ENCODE data around the gene RBM23. TPM values are rescaled to one million over a fixed set of nuclear protein-coding genes. Genes with fewer than 3 reads are reported as not detected.

RBM23 gene
- total and polyA plus RNA-seq, 4 donors, result 27.7 to 104 (median 71.7) TPM

DNA sequence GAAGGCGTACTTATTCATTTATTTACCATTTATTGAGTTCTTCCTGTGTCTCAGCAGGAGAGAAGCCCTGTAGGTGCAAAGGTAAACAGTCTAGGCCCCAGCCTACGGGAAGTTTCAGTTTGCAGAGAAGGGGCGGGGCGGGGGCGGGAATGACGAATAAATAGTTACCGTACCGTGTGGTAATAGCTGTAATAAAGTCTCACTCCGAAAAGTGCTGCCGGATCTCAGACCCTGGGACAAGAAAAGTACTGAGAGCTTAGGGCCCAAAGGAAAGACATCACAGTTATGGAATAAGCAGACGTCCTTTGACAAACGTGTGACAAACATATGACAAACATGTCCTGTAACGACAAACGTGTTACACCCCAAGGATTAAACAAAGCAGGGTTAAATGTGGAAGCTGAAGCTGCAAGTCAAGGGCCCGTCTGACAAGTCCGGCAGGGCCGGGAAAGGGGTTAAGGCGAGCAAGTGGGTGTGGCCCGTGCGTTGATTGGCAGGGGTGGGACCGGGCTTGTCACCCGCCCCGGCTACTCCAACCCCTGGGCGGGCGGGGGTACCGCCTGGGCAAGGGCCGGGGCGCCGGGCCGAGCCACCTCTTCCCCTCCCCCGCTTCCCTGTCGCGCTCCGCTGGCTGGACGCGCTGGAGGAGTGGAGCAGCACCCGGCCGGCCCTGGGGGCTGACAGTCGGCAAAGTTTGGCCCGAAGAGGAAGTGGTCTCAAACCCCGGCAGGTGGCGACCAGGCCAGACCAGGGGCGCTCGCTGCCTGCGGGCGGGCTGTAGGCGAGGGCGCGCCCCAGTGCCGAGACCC lies 47.5 kb downstream of the RBM23 start, which contains the start of gene LRP10:
TSS of gene LRP10 (plus strand) at position 517 of the 809 bp plus-strand sequence. CDS start 564 bp downstream, outside the sequence.
- DNase-seq (peak; percentile 92 to 95 (median 93)), ATAC-seq (ENCODE audit: insufficient read depth, low FRiP score) (peak; percentile 94)
- Histone ChIP-seq H3K9ac (ENCODE audit: insufficient read depth in 1 of 2, low read length in 2 of 2) (peak within 1 kb of the TSS; percentile 68 to 90), H3K4me3 (peak within 1 kb of the TSS; percentile 92), H3K27me3 (ENCODE audit: control insufficient read depth in 3 of 3, insufficient read depth in 3 of 3, low read length in 2 of 3) (no peaks in the 10 kb centered on the region), H3K36me3 (ENCODE audit: control insufficient read depth in 4 of 4, insufficient read depth in 4 of 4, low read length in 4 of 4) (peaks cover 0 to 24% (median 20%) of the 10 kb centered on the region in 4 donors), H3K9me3 (ENCODE audit: control insufficient read depth in 4 of 4, insufficient read depth in 3 of 4, low read length in 3 of 4) (no peaks in the 10 kb centered on the region), H3K27ac (ENCODE audit: low read depth in 1 of 2, low read length in 1 of 2) (peak within 1 kb of the TSS; percentile 97 to 99), H3K4me1 (ENCODE audit: control insufficient read depth in 5 of 5, insufficient read depth in 5 of 5, low read length in 5 of 5) (peaks cover 0 to 11% (median 9%) of the 10 kb centered on the region in 5 donors)
- WGBS, 2 donors, result 0% methylated on average over 41 to 50 of the region's 50 CpGs
- no peak for TF ChIP-seq CTCF (IDR thresholded peaks at IDR 0.05; ENCODE audit: control extremely low read depth, extremely low read depth)

DNA sequence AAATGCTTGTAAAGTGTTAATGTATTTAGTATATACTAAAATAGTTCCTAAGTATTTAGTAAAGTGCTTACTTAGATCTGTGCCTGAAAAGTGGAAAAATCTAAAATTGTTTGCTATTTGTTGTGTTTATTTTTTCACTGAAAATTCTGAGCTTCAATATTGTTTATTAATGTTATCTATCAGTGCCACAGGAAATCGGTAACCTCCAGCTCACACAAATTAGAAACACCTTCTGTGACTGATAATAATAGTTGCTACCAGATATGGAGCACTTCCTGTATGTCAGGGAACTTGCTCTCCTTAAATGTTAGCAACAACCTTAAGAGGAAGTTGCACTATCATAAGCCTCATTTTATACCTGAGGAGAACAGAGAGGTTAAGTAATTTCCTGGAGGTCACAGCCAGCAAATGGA lies 48.1 kb downstream of the RBM23 start:
- H3K9me3 ChIP-seq (ENCODE audit: control insufficient read depth in 4 of 4, insufficient read depth in 3 of 4, low read length in 3 of 4), result no peaks in the 10 kb centered on the region
- TF ChIP-seq CTCF (IDR thresholded peaks at IDR 0.05; ENCODE audit: control extremely low read depth, extremely low read depth), result no peak
- peak overlapping the region in 1 of 2 donors; percentile 90 for H3K9ac ChIP-seq (ENCODE audit: insufficient read depth in 1 of 2, low read length in 2 of 2)
- peaks cover 0 to 18% (median 18%) of the 10 kb centered on the region in 4 donors for H3K36me3 ChIP-seq (ENCODE audit: control insufficient read depth in 4 of 4, insufficient read depth in 4 of 4, low read length in 4 of 4)
- peak; percentile 3 for ATAC-seq (ENCODE audit: insufficient read depth, low FRiP score)
- no peak for DNase-seq
- H3K4me3 ChIP-seq, result no peak overlapping the region
- peaks cover 0 to 12% (median 6%) of the 10 kb centered on the region in 5 donors for H3K4me1 ChIP-seq (ENCODE audit: control insufficient read depth in 5 of 5, insufficient read depth in 5 of 5, low read length in 5 of 5)
- 3 to 5% methylated on average over 1 of the region's 1 CpG for WGBS, 2 donors
- H3K27me3 ChIP-seq (ENCODE audit: control insufficient read depth in 3 of 3, insufficient read depth in 3 of 3, low read length in 2 of 3), result no peaks in the 10 kb centered on the region
- H3K27ac ChIP-seq (ENCODE audit: low read depth in 1 of 2, low read length in 1 of 2), result peak overlapping the region; percentile 97 to 99

DNA sequence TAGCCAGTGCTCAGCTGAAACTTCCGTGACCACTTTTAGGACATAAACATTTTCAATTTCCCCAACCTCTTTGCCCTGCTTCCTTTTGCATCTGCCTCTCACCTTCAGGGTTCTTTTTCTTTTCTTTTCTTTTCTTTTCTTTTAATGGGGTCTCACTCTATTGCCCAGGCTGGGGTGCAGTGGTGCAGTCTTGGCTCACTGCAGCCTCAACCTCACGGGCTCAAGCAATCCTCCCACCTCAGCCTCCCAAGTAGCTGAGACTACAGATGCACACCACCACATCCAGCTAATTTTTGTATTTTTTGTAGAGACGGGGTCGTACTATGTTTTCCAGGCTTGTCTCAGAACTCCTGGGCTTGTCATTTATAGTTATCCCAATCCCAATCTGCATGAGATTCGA lies 52.1 kb downstream of the RBM23 start:
- no peak for TF ChIP-seq CTCF (IDR thresholded peaks at IDR 0.05; ENCODE audit: control extremely low read depth, extremely low read depth)
- 96 to 98% methylated on average over 5 of the region's 5 CpGs for WGBS, 2 donors
- Histone ChIP-seq H3K4me1 (ENCODE audit: control insufficient read depth in 5 of 5, insufficient read depth in 5 of 5, low read length in 5 of 5) (peaks cover 0 to 9% (median 1%) of the 10 kb centered on the region in 5 donors), H3K27ac (ENCODE audit: low read depth in 1 of 2, low read length in 1 of 2) (no peak overlapping the region), H3K4me3 (no peak overlapping the region), H3K9me3 (ENCODE audit: control insufficient read depth in 4 of 4, insufficient read depth in 3 of 4, low read length in 3 of 4) (no peaks in the 10 kb centered on the region), H3K36me3 (ENCODE audit: control insufficient read depth in 4 of 4, insufficient read depth in 4 of 4, low read length in 4 of 4) (no peaks in the 10 kb centered on the region), H3K9ac (ENCODE audit: insufficient read depth in 1 of 2, low read length in 2 of 2) (no peak overlapping the region), H3K27me3 (ENCODE audit: control insufficient read depth in 3 of 3, insufficient read depth in 3 of 3, low read length in 2 of 3) (no peaks in the 10 kb centered on the region)
- ATAC-seq (ENCODE audit: insufficient read depth, low FRiP score), result no peak
- DNase-seq, result no peak
